ENCODE data around the gene BICD2.
A peak's percentile ranks its signal among the peaks of the same experiment; 100 is the strongest.

BICD2 gene

DNA sequence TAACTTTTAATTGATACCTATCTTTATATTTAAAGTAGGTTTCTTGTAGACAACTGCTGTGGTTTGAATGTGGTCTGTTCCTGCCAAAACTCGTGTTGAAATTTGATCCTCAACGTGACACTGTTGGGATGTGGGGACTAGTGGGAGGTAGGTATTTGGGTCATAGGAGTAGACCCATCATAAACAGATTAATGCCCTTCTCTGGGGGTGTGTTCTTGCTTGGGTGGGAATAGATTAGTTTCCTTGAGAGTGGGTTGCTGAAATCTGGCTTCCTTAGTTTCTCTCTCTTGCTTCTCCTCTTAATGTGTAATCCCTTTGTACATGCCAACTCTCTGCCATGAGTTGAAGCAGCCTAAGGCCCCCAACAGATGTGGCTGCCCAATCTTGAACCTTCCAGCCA is 60.1 kb downstream of the BICD2 start:
- no peak for ATAC-seq
- TF ChIP-seq, protein P1, sequence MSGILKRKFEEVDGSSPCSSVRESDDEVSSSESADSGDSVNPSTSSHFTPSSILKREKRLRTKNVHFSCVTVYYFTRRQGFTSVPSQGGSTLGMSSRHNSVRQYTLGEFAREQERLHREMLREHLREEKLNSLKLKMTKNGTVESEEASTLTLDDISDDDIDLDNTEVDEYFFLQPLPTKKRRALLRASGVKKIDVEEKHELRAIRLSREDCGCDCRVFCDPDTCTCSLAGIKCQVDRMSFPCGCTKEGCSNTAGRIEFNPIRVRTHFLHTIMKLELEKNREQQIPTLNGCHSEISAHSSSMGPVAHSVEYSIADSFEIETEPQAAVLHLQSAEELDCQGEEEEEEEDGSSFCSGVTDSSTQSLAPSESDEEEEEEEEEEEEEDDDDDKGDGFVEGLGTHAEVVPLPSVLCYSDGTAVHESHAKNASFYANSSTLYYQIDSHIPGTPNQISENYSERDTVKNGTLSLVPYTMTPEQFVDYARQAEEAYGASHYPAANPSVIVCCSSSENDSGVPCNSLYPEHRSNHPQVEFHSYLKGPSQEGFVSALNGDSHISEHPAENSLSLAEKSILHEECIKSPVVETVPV (CRISPR knock-in tag; IDR thresholded peaks at IDR 0.05): no peak
- TF ChIP-seq, protein P2, sequence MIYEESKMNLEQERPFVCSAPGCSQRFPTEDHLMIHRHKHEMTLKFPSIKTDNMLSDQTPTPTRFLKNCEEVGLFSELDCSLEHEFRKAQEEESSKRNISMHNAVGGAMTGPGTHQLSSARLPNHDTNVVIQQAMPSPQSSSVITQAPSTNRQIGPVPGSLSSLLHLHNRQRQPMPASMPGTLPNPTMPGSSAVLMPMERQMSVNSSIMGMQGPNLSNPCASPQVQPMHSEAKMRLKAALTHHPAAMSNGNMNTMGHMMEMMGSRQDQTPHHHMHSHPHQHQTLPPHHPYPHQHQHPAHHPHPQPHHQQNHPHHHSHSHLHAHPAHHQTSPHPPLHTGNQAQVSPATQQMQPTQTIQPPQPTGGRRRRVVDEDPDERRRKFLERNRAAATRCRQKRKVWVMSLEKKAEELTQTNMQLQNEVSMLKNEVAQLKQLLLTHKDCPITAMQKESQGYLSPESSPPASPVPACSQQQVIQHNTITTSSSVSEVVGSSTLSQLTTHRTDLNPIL (CRISPR knock-in tag; IDR thresholded peaks at IDR 0.05; ENCODE audit: low read depth): no peak
- TF ChIP-seq ZNF565 (CRISPR knock-in tag; conservative IDR thresholded peaks at IDR 0.05; ENCODE audit: low read depth): no peak
- TF ChIP-seq BACH2 (CRISPR knock-in tag; IDR thresholded peaks at IDR 0.05; ENCODE audit: borderline replicate concordance): no peak
- no peak for TF ChIP-seq ARNTL (CRISPR knock-in tag; IDR thresholded peaks at IDR 0.05; ENCODE audit: borderline replicate concordance, low read depth)
- no peak for TF ChIP-seq TSHZ2 (CRISPR knock-in tag; IDR thresholded peaks at IDR 0.05)
- TF ChIP-seq ZNF8 (CRISPR knock-in tag; IDR thresholded peaks at IDR 0.05): no peak
- no peak for TF ChIP-seq ZFP30 (CRISPR knock-in tag; IDR thresholded peaks at IDR 0.05)
- TF ChIP-seq, protein P3, sequence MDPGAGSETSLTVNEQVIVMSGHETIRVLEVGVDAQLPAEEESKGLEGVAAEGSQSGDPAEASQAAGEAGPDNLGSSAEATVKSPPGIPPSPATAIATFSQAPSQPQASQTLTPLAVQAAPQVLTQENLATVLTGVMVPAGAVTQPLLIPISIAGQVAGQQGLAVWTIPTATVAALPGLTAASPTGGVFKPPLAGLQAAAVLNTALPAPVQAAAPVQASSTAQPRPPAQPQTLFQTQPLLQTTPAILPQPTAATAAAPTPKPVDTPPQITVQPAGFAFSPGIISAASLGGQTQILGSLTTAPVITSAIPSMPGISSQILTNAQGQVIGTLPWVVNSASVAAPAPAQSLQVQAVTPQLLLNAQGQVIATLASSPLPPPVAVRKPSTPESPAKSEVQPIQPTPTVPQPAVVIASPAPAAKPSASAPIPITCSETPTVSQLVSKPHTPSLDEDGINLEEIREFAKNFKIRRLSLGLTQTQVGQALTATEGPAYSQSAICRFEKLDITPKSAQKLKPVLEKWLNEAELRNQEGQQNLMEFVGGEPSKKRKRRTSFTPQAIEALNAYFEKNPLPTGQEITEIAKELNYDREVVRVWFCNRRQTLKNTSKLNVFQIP (CRISPR knock-in tag; IDR thresholded peaks at IDR 0.05; ENCODE audit: borderline replicate concordance, low read depth): no peak
- no peak for TF ChIP-seq PATZ1 (CRISPR knock-in tag; IDR thresholded peaks at IDR 0.05; ENCODE audit: borderline replicate concordance)
- TF ChIP-seq ISL1 (CRISPR knock-in tag; IDR thresholded peaks at IDR 0.05): no peak
- TF ChIP-seq ESRRG (CRISPR knock-in tag; IDR thresholded peaks at IDR 0.05): no peak
- TF ChIP-seq RARB (CRISPR knock-in tag; IDR thresholded peaks at IDR 0.05): no peak
- no peak for TF ChIP-seq OSR1 (CRISPR knock-in tag; IDR thresholded peaks at IDR 0.05)

DNA sequence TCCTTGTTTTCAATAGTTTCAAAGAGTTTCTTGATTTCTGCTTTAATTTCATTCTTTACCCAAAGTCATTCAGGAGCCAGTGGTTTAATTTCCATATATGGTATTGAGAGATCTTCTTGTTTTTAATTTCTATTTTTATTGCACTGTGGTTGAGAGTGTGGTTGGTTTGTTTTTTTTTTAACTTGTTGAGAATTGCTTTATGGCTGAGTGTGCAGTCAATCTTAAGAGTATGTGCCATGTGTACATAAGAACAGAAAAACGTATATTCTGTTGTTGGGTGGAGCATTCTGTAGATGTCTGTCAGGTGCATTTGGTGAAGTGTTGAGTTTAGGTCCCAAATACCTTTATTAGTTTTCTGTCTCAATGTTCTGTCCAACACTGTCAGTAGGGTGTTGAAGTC is 68.0 kb downstream of the BICD2 start:
- no peak for TF ChIP-seq ZFP30 (CRISPR knock-in tag; IDR thresholded peaks at IDR 0.05)
- ATAC-seq: no peak

- TF ChIP-seq ZNF8 (CRISPR knock-in tag; IDR thresholded peaks at IDR 0.05) (no peak), TSHZ2 (CRISPR knock-in tag; IDR thresholded peaks at IDR 0.05) (no peak)
- TF ChIP-seq, protein P3 (CRISPR knock-in tag; IDR thresholded peaks at IDR 0.05; ENCODE audit: borderline replicate concordance, low read depth): no peak
- peak; percentile 80 for ATAC-seq
Observed at GRCh38 chr9:92686954-92687353, 77.7 kb downstream of the BICD2 start.

All from SK-N-SH treated with all-trans-retinoic acid at 6 μM for 48 hours (cell line).